Measurements from ENCODE around the gene IP6K1.
A peak's percentile ranks its signal among the peaks of the same experiment; 100 is the strongest.
"Not testable (repeated sequence)": the region's sequence is repeated elsewhere in the genome, so short reads cannot be mapped to it uniquely, and the experiment has no call there.

Gene IP6K1

GRCh38 chr3:49786357-49787181 lies at the start of gene IP6K1:
TSS of gene IP6K1 (minus strand) at chr3:49786542. CDS start at chr3:49748040, 38,502 bp downstream.
- peak; percentile 85 to 100 (median 99) for DNase-seq

GRCh38 chr3:49831341-49831740 lies 45.0 kb upstream of the IP6K1 start:
- DNase-seq, result no peak

DNA sequence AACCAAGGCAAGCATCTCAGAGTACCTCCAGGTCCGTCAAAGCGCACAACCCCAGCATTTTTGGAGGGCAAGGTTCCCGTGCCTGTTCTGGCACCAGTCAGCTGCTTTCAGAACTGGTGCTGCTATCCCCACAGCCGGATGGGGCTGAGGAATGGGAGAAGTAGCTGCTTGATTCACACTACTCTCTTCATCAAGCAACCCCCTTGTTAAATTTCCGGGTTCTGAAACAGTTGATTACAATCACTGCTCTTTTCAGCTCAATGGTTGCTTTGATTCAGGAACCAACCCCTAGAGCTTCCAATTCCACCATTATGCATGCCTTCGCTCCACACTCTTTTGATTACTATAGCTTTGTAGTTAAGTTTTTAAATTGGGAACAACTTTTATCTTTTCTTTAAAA lies 39.7 kb upstream of the IP6K1 start:
- no peak for DNase-seq

- DNase-seq, result not testable (repeated sequence)
These were observed 36.8 kb upstream of the IP6K1 start for GRCh38 chr3:49823131-49823530.

- peak in 12 of 56 donors; percentile 3 to 52 (median 21) for DNase-seq
These were observed 27.3 kb upstream of the IP6K1 start, which contains the start of gene UBA7 for GRCh38 chr3:49813497-49814174. TSS of gene UBA7 (minus strand) at chr3:49813953. CDS start at chr3:49813787, 166 bp downstream.

DNA sequence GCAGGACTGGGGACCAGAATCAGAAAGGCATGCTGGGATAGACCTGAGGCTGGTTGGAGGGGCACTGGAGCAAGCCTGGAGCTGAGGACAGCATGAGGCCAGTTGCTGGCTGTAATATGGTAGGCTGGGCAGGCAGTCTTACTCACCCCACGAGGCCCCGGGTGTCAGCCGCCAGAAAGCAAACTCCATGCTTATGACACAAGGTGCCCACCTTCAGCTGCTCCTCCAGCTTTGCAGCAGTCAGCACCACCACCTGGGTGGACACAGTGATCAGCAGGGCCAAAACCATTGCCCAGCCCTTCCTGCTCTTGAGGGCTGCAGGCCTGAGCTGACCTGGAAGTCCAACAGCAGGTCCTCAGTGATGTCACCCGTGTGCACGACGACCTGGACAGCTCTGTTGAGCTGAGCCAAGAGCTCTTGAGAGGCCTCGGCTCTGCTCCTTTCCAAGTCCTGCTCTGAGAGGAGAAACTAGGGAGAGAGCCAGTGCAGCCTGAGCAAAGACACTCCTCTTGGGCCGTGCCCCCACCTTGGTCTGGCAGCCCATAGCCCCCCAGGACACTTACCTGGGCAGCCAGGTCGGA lies 26.7 kb upstream of the IP6K1 start:
- no peak for DNase-seq

GRCh38 chr3:49807431-49808114 lies 21.2 kb upstream of the IP6K1 start:
- no peak for DNase-seq

- no peak for DNase-seq
These were observed 20.5 kb upstream of the IP6K1 start for GRCh38 chr3:49806850-49807249.

DNA sequence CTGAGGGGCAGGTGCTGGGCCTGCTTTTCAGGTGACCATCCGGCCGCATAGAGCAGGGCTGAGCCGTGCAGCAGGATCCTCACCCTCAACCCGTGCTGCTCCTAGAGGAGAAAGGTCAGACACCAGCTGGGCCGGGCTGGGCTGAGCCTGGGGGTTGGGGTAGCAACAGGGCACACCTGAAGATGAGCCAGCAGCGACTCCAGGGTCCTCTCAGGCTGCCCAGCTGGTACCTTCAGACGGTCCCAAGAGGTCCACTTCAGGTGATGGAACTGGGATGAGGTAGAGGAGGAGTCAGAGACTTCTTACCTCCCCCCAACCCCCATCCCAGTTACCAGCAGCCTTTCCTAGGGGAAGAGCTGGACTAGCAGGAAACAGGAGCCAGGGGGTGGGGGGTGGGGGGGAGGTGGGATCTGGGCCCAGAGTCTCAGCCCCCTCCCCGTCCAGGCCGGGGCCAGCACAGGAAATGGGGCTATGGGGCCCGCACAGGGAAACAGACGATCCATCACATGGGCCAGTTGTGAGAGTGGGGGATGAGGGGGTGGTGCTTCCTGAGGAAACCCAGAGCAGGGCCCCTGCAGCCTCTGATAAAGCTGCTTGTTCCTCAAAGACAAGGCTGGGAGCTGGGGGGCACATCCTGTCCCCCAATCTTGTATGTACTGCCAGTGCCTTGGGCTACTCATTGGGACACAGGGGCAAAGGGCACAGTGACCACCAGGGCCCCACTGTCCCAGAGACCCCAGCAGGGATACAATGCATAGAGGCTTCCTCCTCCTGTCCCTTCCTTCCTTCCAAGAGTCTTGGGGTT lies 19.8 kb upstream of the IP6K1 start:
- DNase-seq, result peak in 16 of 56 donors; percentile 7 to 63 (median 28)

GRCh38 chr3:49805367-49805782 lies 19.0 kb upstream of the IP6K1 start:
- peak in 28 of 56 donors; percentile 10 to 68 (median 31) for DNase-seq

DNA sequence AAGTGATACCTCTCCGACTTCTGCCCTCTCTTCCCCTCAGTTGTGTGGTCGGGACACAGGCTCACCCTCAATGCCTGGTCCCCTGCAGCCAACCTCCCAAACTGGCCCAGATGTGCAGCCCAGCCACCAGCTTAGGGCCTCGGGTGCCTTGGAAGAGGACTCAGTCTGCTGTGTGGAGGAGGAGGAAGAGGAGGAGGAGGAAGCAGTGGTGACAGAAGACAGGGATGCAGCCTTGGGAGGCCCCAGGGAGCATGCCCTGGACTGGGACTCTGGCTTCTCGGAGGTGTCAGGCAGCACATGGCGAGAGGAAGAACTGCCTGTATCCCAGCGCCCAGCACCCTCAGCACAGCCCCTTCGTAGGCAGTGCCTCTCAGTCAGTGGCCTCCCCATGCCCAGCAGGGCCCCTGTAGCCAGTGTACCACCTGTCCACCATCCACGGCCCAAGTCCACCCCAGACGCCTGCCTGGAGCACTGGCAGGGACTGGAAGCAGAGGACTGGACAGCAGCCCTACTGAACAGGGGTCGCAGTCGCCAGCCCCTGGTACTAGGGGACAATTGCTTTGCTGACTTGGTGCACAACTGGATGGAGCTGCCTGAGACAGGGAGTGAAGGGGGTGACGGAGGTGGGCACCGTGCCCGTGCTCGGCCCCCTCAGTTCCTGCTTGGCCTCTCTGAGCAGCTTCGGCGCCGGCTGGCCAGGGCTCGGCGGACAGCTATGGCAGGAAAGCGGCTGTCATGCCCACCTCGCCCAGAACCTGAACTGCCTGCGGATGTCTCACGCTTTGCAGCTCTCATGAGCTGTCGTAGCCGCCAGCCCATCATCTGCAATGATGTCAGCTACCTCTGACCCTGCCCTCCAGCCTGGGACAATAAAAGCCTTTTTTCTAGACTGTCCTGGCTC lies 18.0 kb upstream of the IP6K1 start:
- DNase-seq, result no peak

- peak in 6 of 56 donors; percentile 54 to 73 (median 64) for DNase-seq
These were observed 17.3 kb upstream of the IP6K1 start for GRCh38 chr3:49803465-49804140.

DNA sequence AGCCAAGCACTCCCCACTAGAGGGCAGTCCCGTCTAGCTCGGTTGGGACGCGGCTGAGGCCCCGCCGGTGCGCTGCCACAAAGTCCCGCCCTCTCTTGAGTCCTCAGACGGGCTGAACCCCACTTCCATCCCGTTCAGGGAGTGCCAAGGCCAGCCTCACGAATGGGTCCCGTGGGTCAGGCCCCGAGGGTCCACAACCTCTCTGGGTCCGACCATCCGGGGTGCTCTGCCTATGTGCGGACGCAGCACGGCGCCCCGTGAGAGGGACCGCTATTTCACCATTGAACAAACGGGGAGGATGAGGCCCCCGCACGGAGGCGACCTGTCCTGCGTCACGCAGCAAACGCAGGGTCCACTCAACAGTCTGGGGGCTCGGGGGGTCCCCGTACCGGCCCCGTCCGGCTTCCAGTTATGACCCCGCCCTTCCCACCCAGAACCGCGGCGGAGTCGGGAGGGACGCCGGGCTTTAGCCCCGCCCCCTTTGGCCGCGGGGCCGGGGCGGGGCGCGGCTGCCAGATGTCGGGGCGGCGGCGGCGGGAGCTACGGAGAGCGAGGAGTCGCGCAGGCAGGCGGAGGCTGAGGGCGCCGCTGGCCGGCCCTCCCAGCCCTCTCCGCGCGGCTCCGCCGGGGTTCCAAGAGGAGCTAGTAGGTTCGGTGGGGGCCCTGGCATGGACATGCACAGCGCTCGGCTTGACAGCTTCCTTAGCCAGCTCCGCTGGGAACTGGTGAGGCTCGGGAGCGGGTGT lies 16.6 kb upstream of the IP6K1 start, which contains the start of gene INKA1:
Gene INKA1 (plus strand): TSS at position 543 of the 746 bp plus-strand sequence. CDS start 132 bp downstream, at position 675.
- DNase-seq, result peak in 55 of 56 donors; percentile 23 to 89 (median 75)

GRCh38 chr3:49801160-49801559 lies 14.8 kb upstream of the IP6K1 start:
- DNase-seq, result no peak

DNA sequence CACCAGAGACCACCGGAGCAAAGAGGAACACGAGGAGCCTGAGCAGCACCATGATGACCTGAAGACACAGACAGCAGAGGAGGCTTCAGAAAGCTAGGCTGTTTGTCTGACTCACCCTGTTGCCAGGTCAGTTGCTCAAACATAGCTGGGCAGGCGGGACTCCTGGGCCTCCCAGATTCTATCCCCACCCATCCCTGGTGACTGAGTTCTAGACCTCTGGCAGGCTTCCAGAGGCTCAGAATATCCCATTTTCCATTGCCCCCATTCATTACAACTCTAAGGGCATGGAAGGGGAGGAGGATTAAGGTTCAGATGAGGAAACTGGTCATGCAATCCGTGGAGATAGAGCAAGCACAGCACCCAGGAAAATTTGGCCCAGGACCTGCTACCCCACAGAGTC lies 13.4 kb upstream of the IP6K1 start, which contains the start of gene CDHR4:
Gene CDHR4 (minus strand): TSS at position 113 of the 400 bp plus-strand sequence. CDS start 61 bp downstream, at position 52.
- DNase-seq, result no peak

GRCh38 chr3:49799105-49799504 lies 12.8 kb upstream of the IP6K1 start:
- no peak for DNase-seq
